Measurements from ENCODE around the gene MEF2D.

- TF ChIP-seq CTCF (IDR thresholded peaks at IDR 0.05; ENCODE audit: low read depth, low read length), result no peak
- TF ChIP-seq EZH2phosphoT487 (IDR thresholded peaks at IDR 0.05; ENCODE audit: low read depth), result no peak
Measured at GRCh38 chr1:156476501-156477298, 23.9 kb downstream of the MEF2D start.

Measured in OCI-LY3 (cell line).